Fibroblast of skin of right quadriceps (primary cell): ENCODE results near the gene WDFY3.

ENCODE experiments used
- DNase-seq: peaks from one replicate; pipeline ENCODE4 v3.0.0-alpha.2; 2013

Gene WDFY3, protein sequence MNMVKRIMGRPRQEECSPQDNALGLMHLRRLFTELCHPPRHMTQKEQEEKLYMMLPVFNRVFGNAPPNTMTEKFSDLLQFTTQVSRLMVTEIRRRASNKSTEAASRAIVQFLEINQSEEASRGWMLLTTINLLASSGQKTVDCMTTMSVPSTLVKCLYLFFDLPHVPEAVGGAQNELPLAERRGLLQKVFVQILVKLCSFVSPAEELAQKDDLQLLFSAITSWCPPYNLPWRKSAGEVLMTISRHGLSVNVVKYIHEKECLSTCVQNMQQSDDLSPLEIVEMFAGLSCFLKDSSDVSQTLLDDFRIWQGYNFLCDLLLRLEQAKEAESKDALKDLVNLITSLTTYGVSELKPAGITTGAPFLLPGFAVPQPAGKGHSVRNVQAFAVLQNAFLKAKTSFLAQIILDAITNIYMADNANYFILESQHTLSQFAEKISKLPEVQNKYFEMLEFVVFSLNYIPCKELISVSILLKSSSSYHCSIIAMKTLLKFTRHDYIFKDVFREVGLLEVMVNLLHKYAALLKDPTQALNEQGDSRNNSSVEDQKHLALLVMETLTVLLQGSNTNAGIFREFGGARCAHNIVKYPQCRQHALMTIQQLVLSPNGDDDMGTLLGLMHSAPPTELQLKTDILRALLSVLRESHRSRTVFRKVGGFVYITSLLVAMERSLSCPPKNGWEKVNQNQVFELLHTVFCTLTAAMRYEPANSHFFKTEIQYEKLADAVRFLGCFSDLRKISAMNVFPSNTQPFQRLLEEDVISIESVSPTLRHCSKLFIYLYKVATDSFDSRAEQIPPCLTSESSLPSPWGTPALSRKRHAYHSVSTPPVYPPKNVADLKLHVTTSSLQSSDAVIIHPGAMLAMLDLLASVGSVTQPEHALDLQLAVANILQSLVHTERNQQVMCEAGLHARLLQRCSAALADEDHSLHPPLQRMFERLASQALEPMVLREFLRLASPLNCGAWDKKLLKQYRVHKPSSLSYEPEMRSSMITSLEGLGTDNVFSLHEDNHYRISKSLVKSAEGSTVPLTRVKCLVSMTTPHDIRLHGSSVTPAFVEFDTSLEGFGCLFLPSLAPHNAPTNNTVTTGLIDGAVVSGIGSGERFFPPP (N-terminal part only)

DNA sequence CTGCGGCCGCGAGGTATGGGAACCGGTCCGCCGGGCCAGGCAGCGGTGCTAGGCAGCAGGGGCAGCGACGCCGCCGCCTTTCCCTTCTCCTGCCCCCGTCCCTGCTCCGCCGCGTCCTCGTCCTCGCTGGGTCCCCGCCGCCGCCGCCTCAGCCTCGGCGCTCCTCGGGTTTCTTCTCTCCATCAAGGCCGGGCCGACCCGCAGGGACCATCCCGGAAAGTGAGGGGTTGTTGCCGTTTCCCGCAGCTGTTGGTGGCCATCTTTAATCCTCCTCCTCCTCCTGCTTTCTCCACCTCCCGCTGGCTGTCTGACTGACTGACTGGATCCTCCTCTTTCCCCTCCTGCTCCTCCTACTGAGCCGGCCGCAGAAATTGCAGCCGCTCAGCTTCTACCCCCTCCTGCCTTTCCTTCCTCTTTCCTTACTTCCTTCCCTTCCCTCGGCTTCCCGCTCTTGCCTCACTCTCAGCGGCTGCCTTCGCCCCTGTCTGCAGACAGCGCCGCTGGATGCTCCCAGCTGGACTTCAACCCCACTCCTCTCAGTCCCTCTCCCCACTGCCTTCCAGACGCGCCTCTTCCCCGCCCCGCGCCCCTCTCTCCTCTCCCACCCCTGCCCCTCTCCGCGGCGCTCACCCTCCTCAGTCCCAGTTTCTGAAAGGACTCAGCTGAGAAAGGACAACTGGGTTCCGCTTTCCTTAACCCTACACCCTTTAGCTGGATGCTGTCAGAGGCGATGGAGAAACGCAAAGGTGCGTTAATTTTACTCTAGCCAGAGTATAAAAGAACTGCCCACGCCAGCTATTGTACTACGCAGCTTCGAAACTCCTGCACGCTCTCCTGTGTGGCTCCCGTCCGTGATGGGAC lies at the start of gene WDFY3:
TSS of gene WDFY3 (minus strand) at position 309 of the 861 bp plus-strand sequence. CDS start 106,099 bp downstream, outside the sequence.
- peak; percentile 90 for DNase-seq

DNA sequence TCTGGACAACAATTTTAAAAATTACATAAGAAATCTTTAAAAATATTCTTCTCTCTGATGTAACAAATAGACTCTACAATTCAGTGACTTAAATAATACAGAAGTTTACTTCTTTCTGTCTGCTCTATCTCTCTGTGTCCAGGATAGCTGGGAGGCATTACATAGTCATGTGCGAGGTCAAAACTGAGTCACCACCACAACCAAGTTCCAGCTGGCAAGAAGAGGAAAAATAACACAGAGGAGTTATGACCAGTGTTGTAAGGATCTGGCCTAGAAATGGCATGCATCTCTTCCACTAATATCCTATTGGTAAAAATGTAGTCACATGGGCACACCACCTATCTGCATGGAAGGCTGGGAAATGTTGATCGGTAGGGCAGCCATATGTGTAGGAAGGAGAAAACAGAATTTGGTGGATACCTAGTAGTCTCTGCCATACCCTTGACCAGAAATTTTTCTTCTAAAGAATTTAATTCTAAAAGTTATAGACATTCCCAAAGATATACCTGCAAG lies 39.4 kb upstream of the WDFY3 start:
- DNase-seq = peak; percentile 59

DNA sequence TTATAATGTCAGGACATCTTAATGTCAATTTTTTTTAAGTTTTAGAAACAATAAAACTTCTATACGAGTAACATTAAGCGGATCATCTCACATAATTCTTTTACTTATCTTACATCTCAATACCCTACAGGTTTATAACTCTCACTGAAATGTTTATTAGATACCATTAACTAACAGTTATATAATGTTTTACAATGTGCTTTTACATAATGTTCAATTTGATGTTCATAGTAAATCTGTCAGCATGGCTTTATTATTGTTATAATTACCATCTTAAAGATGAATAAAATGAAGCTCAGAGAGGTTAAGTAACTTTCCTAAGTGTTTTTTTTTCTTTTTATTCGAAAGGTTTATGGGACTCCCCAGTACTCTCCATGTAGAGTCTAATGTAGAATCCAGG lies 33.9 kb upstream of the WDFY3 start:
- DNase-seq = no peak

DNA sequence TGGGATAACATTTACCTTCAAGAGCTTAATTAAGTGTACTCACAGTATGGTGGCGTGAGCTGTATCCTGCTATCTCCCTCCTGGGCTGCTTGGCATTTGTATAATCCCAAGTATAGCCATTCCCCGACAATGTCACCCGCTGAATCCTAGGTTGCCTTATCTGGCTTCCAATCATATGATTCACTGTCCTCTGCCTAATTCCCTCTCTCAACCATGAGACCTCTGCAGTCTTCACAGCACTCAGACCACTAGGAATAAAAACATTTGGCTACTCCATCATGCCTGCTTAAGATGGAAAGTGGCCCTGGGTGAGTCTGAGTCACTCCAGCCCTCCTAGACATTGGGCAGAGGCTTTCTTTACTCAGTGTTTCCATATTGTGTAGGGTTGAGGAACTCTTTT lies 28.9 kb upstream of the WDFY3 start:
- DNase-seq = no peak

DNA sequence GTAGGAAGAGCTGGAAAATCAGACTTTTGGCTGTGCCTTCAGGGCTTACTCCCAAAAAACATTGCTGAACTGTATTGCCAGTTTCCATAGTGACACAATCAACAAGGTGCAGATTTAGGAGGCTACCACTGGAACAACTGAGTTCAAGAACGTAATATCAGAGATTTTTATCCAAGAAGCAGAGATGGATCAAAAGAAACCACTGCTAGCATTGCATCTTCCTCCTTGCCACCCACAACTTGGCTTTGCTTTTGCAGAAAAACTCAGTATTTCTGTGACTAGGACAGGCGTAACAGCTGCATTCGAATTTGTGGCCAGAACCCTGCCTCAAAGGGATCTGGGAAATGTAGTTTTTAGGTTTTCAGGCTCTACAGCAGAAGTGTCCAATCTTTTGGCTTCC lies 27.8 kb upstream of the WDFY3 start:
- no peak for DNase-seq

DNA sequence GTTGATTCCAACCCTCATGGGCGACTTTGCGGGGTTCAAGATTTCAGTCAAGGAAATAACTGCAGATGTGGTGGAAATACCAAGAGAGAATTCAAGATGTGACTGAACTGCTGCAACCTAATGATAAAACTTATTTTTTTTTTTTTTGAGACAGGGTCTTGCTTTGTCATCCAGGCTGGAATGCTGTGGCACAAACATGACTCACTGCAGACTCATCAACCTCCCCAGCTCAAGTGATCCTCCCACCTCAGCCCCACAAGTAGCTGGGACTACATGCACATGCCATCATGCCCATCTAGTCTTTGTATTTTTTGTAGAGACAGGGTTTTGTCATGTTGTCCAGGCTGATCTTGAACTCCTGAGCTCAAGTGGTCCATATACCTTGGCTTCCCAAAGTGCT lies 19.5 kb upstream of the WDFY3 start:
- peak; percentile 67 for DNase-seq

DNA sequence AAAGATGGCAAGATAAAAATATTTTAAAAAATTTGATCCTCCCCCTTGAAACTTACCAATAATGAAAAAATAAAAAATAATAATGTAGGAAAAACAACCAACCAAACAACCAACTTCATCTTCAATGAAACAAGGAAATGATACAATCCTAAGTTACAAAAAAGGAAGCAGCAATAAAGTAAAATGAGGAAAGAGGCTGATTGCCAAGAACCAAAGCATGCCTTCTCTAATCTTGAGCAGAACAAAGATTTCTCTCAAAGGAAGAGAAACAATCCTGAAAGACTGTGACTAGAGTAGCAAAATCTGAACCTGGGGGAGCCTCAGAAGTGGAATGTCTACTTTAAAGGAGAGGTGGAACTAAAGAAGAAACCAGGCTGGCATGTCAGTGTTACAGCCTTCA lies 10.9 kb upstream of the WDFY3 start:
- no peak for DNase-seq

DNA sequence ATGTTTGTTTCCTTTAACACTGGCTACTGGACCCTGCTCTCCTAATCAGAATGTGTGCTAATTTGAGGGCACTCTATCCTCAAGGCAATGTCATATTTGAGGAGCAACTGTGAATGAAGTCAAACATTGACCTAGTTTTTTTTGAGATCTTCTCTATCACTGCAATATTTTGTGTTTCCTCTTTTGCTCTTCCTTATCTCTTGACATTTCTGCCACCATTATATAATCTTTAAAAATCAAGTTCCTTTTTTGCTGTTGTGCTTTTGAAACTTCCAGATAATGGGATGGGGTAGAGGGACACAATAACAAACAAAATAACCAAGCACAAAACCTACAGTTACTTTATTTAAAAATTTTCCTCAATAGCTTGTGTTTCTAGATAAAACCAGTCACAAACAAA lies 7.4 kb upstream of the WDFY3 start:
- no peak for DNase-seq

DNA sequence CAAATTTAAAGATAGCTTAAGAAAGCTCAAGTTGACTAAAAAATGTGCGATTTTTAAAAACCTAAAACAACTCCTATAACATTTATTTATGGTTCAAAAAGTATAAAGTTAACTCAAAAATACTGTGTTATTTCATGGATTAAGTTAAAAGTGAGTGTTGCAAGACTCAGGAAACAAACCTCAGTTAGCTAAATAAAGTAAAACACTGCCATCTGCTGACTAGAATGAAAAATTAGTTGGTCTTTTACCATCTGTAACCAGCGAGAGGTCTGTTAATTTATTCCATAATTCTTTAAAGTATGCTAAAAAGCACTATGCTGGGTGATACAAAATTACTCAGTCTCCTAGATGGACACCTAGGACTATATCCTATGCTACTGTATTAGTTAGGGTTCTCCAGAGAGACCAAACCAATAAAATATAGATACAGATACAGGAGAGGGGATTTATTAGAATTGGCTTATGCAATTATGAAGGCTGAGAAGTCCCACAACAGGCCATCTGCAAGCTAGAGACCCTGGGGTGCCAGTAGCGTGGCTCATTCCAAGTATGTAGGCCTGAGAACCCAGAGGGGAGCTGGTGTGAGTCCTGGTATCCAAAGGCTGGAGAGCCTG lies 4.9 kb upstream of the WDFY3 start:
- peak; percentile 57 for DNase-seq

DNA sequence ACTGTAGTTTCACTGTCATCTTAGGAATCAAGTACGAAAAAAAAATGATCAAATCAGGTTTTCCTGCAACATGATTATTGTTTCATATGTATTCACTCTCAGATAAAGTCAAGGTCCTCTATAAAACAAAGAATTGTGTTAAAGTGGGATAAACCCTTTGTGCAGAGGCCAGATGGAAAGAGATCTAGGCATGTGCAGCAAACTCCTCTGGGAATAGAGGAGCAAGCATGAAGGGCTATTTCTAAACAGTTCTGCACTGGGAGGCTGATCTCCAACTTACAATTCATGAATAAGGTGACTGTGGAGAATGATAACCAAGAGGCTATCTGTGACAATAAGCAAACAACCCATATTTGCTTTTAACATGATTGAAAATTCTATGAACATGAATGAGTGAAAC lies 2.4 kb upstream of the WDFY3 start:
- DNase-seq = no peak

DNA sequence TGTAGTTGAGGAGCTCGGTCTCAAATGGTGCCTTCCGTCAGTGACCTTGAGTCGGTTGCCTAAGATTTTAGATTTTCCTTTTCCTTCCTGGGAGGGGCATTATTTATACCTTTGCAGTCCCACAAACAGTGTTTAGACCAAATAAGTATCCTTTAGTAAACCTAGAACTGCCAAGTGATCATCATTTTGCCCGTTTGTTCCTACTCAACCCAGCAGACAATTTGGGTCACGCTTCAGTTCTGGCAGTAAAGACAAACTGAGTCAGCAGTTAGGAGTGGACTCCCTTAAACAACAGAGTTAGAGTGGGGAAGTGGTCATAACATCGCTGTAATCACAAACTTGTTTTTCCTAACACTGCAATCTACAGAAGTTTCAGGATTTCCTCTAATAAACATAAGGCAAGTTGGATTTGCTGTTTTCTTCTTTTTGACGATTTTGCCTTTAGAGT lies 777 bp upstream of the WDFY3 start:
- DNase-seq = no peak

DNA sequence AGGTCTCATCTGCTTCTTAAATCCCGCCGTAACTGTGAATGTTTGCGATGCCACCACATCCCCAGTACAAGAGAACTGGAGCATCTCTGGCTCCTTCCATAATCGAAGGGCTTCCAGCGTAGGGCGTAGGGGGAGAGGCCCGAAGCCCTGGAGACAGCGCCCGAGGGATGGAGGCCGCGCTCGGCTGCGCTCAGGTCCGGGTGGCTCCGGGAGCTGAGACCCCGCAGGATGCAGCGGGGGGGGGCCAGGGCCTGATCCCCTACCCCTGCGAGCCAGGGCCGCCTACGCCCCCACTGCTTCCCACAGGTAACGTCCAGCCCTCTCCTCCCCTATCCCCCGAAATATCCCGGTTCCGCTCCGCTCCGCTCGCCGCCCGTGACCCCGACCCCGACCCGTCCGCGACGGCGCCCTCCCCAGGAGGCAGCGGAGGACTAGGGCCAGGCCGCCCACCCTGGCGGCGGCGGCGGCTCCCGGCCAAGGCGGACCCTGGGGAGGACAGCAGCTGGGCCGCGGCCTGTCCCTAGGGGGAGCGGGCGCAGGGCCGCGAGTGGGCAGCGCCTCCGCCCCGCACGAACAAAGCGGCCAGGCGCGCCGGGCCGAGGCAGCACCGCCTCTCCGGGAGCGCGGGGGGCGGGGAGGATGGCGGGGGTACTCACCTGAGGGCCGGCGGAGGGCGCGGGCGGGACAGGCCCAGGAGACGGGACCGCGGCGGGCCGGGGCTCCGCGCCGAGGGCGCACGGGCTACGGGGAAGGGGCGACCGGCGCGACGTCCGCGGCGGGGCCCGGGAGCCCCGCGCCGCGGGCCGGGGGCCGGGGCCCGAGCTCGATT lies 723 bp downstream of the WDFY3 start:
- peak; percentile 32 for DNase-seq

DNA sequence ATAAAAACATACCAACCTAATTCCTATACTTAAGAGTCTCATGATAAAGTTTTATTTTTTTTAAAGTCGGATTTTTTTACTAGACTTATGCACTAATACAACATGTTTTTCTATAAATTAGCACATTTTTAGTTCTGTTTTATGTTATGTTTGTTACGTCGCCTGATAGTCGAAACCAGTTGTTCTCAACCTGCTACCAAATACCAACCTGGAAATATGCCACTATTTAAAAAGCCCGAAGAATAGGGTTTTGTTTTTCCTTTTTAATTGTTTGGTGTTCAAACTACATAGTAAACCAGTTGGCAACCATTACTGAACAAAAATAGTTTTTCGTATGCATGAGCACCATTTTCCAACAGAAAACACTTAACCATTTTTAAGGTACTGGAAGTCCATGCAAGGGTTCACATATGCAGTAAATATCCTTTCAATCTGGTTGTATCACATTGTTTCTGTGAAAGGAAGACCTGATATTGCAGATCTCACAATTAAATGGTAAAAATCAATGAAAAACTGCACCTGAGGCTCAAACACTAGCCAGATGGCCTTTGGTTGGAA lies 1.4 kb downstream of the WDFY3 start:
- DNase-seq = no peak

DNA sequence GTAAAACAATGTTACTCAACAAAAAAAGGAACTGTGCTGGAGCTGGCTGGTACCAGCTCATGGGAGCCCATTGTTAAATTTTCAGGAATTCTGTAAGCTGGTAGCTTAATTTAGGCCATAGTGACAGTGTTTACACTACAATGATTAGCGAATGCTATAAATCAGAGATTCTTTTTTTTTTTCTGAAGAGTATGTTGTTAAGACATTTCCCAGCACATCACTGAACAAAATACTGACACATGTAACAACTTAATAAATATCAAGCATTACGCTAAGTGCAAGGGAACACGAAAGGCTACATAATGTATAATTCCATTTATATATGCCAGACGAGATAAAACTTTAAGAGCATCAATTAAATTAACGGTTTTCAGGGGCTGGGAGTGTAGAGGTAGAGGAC lies 4.4 kb downstream of the WDFY3 start:
- no peak for DNase-seq

DNA sequence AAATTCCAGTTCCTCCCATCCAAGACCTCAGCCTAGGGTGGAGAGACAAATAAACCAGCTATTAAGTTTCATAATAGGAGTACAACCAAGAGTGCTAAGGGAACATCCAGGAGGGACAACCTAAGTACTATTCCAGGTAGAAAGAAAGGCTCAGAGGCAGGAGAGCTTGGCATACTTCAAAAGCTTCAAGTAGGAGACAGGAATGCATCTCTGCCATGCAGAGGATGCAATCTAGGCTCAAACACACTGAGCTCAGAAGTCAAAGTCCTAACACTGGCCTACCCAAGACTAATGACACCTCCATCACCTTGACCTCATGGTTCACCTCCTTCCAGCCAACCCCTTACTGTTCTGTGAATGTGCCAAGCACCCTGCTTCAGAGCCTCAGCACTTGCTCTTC lies 8.1 kb downstream of the WDFY3 start:
- DNase-seq = no peak

DNA sequence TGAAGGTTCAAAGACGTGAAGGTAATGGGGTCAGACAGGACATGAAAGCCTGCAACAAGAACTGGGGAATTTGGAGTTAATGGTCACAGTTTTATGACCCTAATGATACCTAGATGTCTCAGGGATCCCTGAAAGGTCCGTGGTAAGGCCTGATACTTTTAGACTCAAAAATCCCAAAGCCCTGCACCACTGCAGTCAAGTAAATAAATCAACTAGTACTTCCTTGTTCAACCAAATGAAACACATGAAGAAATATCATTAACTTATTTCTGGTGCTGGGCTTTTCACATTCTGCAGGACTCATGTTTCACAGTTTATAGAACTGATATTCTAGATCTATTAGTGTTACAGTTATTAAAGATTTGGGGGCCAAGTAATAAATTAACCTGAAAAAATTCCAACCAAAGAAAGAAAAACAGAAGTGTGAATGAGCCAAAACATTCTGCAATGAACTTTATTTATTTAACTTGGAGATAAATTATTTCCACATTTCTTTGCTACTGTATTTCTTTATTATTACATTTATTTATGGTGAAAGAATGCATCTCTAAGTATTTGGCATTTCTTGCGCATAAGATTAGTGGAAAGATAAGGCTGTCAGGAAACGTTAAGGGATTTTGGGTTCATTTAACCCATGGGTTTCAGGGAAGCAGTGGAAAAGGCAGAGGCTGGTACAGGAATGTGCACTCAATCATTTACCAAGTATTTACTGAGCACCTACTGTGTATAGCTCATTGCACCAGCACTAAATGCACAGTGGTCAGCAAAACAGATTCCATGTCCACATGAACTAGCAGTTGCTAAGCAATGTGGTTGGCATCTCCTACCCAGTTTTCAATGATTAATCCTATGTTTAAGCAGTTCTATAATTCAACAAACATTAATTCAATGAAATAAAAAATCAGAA lies 8.7 kb downstream of the WDFY3 start:
- DNase-seq = peak; percentile 30

DNA sequence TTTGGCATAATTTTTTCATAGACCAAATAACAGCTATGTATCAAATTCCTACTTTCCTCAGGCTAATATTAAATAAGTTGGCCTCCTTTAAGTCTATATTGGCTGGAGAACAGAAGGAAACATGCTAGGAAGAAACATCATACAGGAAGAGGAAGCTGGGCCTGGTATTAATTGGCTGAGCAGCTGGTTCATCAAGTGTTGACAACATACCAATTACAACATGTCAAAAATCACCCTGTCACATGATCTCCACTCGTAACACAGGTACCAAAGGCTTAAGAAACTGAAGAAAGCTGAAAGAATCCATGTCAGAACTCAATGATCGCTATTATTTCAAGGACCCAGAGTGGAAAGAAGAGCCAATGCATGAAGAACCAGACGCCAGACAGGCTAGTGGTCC lies 10.5 kb downstream of the WDFY3 start:
- no peak for DNase-seq

DNA sequence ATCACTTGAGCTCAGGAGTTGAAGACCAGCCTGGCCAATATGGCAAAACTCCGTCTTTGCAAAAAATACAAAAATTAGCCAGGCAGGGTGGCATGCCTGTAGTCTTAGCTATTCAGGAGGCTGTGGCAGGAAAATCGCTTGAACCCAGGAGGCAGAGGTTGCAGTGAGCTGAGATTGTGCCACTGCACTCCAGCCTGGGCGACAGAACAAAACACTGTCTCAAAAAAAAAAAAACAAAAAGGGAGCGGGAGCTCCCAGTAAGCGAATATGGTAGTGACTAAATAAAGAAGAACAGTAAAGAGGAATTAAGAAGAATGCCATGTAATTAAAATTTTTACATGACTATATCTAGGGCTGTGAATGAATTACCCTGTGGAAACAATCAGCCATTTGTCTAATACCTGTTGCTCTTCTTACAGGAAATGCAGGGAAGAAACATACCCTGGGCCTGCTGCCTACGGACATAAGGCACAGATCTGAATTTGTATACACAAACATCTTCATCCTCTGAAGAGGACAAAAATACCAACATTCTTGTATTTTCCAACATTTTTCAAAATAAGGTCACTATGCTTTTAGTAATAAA lies 11.4 kb downstream of the WDFY3 start:
- no peak for DNase-seq

DNA sequence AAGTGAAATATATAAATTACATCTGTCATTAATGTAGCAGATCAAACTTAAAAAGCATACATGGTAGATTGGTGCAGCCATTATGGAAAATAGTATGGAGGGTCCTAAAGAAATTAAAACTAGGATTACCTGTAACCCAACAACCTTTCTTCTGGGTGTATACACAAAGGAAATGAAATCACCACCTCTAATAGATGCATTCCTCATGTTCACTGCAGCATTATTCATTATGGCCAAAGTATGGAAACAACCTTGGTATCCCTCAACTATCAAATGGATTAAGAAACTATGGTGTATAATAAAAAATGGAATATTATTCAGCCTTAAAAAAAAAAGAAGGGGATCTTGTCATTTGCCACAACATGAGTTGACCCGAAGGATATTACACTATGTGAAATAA lies 13.7 kb downstream of the WDFY3 start:
- no peak for DNase-seq
